Thyroid gland (tissue), 4 donors: ENCODE results near the gene CCDC78. TPM values are rescaled to one million over a fixed set of nuclear protein-coding genes. Genes with fewer than 3 reads are reported as not detected.
"Not testable (repeated sequence)": the region's sequence is repeated elsewhere in the genome, so short reads cannot be mapped to it uniquely, and the experiment has no call there.

Experiments used
- DNase-seq, 2 donors: peaks; one replicate each; pipeline ENCODE4 v3.0.0-alpha.2; 2019
- H3K27ac ChIP-seq, 3 donors: fragments of 200-600 bp; sonication (generic); 1 replicate in 2 of 3; 2 replicates in 1 of 3; pipeline ENCODE4 v1.5.1; 2016 to 2019; ENCODE audit warnings: mild to moderate bottlenecking in 1 of 3, moderate library complexity in 1 of 3
- H3K27me3 ChIP-seq: fragments of 200-600 bp; sonication (generic); one replicate; pipeline ENCODE4 v1.5.1; 2019
- H3K36me3 ChIP-seq, 2 donors: fragments of 200-600 bp; sonication (generic); one replicate each; pipeline ENCODE4 v1.5.1; 2016 to 2019
- H3K4me1 ChIP-seq, 2 donors: fragments of 200-600 bp; sonication (generic); one replicate each; pipeline ENCODE4 v1.5.1; 2017 to 2019
- H3K4me3 ChIP-seq, 3 donors: fragments of 200-600 bp; sonication (generic); replicated peaks in 1 of 3; 1 replicate in 2 of 3; 2 replicates in 1 of 3; pipeline ENCODE4 v1.5.1; 2016; ENCODE audit warnings: mild to moderate bottlenecking in 1 of 3
- H3K9me3 ChIP-seq: fragments of 200-600 bp; sonication (generic); one replicate; pipeline ENCODE4 v1.5.1; 2017
- POLR2A ChIP-seq, 2 donors: fragments of 450-650 bp; IDR thresholded peaks; one replicate each; pipeline ENCODE4 v1.6.1; 2017; ENCODE audit warnings: antibody characterized with exemption in 2 of 2, mild to moderate bottlenecking in 2 of 2, moderate library complexity in 1 of 2
- WGBS, 2 donors: methylation state at CpG; one replicate each; pipeline ENCODE4 v1.1.5; 2017; 5-methylcytosine and 5-hydroxymethylcytosine counted together
- intact Hi-C: fragments of 100-400 bp; cut with DNase I; formaldehyde crosslinking; loops from one replicate; pipeline ENCODE4 v1.15.1; 2023
- total RNA-seq, 4 donors: library from RNA; depleted of rRNA; stranded (reverse); fragments of >200 nt; gene quantifications; one replicate each; pipeline ENCODE4 v1.2.3, GENCODE V29; 2016
- TF ChIP-seq, protein P1 (sequence below), 6 experiments: fragments of 200-600 bp in 3 of 6; fragments of 450-650 bp in 3 of 6; sonication (generic) in 3 of 6; IDR thresholded peaks; one replicate each; pipeline ENCODE4 v1.5.1; 2016 to 2019; ENCODE audit warnings: antibody characterized with exemption in 6 of 6, mild to moderate bottlenecking in 2 of 6, inconsistent platforms in 1 of 6, moderate library complexity in 1 of 6

The CCDC78 gene
- total RNA-seq, 4 donors from 2014 or later = 0.27 TPM; not detected in 3

DNA sequence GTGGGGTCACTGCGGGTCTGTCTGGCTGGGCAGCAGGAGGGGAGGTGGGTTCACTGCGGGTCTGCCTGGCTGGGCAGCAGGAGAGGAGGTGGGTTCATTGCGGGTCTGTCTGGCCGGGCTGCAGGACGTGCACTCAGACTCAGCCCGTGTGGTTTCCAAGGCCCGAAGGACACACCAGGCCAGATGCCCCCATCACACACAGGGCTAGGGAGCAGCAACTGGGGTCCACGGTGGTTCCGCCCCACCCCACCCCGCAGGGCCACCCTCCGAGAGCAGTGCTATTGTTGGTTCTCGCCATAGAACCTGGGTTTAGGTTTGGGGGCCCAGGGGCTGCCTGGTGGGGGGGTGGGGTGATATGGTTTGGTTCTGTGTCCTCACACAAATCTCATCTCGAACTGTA, 20.4 kb upstream of the CCDC78 start:
- H3K9me3 ChIP-seq = no peaks in the 10 kb centered on the region
- DNase-seq = no peak
- TF ChIP-seq, protein P1, sequence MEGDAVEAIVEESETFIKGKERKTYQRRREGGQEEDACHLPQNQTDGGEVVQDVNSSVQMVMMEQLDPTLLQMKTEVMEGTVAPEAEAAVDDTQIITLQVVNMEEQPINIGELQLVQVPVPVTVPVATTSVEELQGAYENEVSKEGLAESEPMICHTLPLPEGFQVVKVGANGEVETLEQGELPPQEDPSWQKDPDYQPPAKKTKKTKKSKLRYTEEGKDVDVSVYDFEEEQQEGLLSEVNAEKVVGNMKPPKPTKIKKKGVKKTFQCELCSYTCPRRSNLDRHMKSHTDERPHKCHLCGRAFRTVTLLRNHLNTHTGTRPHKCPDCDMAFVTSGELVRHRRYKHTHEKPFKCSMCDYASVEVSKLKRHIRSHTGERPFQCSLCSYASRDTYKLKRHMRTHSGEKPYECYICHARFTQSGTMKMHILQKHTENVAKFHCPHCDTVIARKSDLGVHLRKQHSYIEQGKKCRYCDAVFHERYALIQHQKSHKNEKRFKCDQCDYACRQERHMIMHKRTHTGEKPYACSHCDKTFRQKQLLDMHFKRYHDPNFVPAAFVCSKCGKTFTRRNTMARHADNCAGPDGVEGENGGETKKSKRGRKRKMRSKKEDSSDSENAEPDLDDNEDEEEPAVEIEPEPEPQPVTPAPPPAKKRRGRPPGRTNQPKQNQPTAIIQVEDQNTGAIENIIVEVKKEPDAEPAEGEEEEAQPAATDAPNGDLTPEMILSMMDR (IDR thresholded peaks at IDR 0.05) = no peak
- no peak for TF ChIP-seq POLR2A (IDR thresholded peaks at IDR 0.05)
- 75 to 86% methylated on average over 9 to 10 of the region's 13 CpGs for WGBS, 2 donors
- no peak overlapping the region for H3K27ac ChIP-seq
- no peak overlapping the region for H3K4me3 ChIP-seq
- H3K36me3 ChIP-seq = no peaks in the 10 kb centered on the region
- intact Hi-C loops = no loop called here
- no peaks in the 10 kb centered on the region for H3K4me1 ChIP-seq
- no peaks in the 10 kb centered on the region for H3K27me3 ChIP-seq

DNA sequence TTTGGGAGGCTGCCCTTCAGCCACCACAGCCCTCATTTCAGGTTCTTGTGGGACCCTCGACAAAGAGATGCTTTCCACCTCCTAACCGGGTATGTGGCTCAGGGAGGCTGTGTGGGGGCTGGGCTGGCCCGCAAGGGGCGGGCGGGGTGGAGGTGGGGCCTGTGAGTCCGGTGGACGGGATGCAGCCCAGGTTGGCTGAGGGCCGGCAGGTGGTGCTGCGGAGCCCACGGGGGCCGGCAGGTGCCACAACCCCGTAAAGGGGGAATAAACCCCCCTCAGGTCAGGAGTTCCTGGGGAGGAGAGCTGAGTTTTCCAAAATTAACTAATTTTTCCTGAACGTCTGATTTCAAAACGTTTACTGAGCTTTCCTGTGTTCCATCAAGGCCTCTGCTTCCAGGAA, 19.5 kb upstream of the CCDC78 start:
- no peak for TF ChIP-seq POLR2A (IDR thresholded peaks at IDR 0.05)
- TF ChIP-seq, protein P1 (IDR thresholded peaks at IDR 0.05) = peak in 2 of 6 experiments; percentile 31 to 45
- intact Hi-C loops = no loop called here
- H3K4me1 ChIP-seq = peaks cover 4 to 5% of the 10 kb centered on the region in 2 donors
- H3K27ac ChIP-seq = no peak overlapping the region
- 5 to 10% methylated on average over 3 to 4 of the region's 14 CpGs for WGBS, 2 donors
- no peaks in the 10 kb centered on the region for H3K9me3 ChIP-seq
- no peak overlapping the region for H3K4me3 ChIP-seq
- H3K36me3 ChIP-seq = no peaks in the 10 kb centered on the region
- DNase-seq = peak; percentile 48 to 57
- no peaks in the 10 kb centered on the region for H3K27me3 ChIP-seq

DNA sequence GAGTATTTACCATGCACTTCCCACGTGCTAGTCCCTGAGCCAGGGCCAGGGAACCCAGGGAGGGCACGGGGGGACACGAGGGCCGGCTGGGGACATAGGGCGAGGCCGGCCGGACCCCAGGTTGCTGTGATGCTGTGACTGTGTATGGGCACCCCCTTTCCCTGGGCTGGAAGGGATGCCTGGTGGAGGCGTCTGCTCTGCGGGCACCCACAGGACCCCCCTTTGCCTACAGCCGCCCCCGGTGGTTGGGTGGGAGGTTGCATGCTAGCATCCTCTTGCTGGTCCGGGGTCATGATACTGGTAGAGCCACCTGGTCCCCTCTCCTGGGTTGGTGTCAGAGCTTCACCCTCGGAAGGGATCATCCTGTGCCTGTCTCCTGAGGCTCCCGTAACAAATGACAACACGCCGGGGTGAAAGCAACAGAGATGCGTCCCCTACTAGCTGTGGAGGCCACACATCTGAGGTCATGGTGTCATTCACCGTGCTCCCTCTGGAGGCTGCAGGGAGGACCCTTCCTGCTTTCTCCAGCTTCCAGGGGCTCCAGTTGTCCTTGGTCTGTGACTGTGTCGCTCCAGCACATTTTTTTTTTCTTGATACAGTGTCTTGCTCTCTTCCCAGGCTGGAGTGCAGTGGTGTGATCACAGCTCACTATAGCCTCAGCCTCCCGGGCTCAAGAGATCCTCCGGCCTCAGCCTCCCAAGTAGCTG, 17.7 kb upstream of the CCDC78 start:
- no peak overlapping the region for H3K4me3 ChIP-seq
- TF ChIP-seq POLR2A (IDR thresholded peaks at IDR 0.05) = no peak
- intact Hi-C loops = no loop called here
- no peaks in the 10 kb centered on the region for H3K9me3 ChIP-seq
- WGBS, 2 donors = 81 to 84% methylated on average over 6 to 16 of the region's 21 CpGs
- H3K27me3 ChIP-seq = no peaks in the 10 kb centered on the region
- H3K36me3 ChIP-seq = no peaks in the 10 kb centered on the region
- no peak overlapping the region for H3K27ac ChIP-seq
- H3K4me1 ChIP-seq = peaks cover 12 to 13% of the 10 kb centered on the region in 2 donors
- DNase-seq = no peak

DNA sequence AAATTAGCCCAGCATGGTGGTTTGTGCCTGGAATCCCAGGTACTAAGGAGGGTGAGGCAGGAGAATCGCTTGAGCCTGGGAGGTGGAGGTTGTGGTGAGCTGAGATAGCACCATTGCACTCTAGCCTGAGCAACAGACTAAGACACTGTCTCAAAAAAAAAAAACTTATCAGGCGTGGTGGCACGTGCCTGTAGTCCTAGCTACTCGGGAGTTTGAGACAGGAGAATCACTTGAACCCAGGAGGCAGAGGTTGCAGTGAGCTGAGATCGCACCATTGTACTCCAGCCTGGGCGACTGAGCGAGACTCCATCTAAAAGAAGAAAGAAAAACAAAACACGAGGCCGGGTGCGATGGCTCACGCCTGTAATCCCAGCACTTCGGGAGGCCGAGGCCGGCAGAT, 16.7 kb upstream of the CCDC78 start:
- H3K27ac ChIP-seq, H3K4me3 ChIP-seq, DNase-seq, intact Hi-C loops, H3K36me3 ChIP-seq, H3K9me3 ChIP-seq, H3K27me3 ChIP-seq: not testable (repeated sequence)
- WGBS, 2 donors = 71 to 74% methylated on average over 14 of the region's 14 CpGs
- peaks cover 12 to 13% of the 10 kb centered on the region in 2 donors for H3K4me1 ChIP-seq

DNA sequence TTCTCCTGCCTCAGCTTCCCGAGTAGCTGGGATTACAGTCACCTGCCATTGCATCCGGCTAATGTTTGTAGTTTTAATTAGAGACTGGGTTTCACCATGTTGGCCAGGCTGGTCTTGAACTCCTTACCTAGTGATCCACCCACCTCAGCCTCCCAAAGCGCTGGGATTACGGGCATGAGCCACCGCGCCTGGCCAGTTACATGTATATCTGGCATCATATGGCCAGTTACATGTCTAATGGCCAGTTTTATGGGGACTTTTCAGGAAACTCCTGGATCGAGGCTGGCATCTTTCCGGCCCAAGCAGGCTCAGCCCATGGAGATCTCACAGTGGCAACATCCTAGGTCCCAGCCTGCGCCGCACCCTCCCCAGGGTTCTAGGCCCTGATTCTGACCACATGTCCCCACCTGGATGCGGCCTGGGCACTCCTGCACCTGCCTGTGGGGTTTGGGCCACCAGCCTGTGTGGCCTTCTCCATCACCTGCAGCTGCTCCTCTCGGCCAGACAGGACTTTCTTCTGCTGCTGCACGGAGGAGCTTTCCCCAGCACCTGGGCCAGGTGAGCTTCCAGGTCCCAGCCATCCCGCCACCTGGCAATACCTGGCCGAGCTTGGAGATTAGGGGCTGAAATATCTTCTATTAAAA, 15.9 kb upstream of the CCDC78 start:
- intact Hi-C loops = no loop called here
- Histone ChIP-seq H3K36me3 (peaks cover 0 to 3% of the 10 kb centered on the region in 2 donors), H3K9me3 (no peaks in the 10 kb centered on the region), H3K27me3 (no peaks in the 10 kb centered on the region), H3K27ac (no peak overlapping the region), H3K4me3 (no peak overlapping the region), H3K4me1 (peaks cover 12 to 13% of the 10 kb centered on the region in 2 donors)
- no peak for TF ChIP-seq POLR2A (IDR thresholded peaks at IDR 0.05)
- TF ChIP-seq, protein P1 (IDR thresholded peaks at IDR 0.05) = no peak
- WGBS, 2 donors = 87 to 89% methylated on average over 13 to 15 of the region's 15 CpGs
- DNase-seq = no peak
